ENCODE measurements around the gene NRG3. TPM values are rescaled to one million over a fixed set of nuclear protein-coding genes. Genes with fewer than 3 reads are reported as not detected.
A peak's percentile ranks its signal among the peaks of the same experiment; 100 is the strongest.

The NRG3 gene
- total RNA-seq, 1 donor from 2014 or later = 32.2 TPM

GRCh38 chr10:81917666-81918065 lies 42.7 kb downstream of the NRG3 start:
- no peak for TF ChIP-seq CTCF (IDR thresholded peaks at IDR 0.05; ENCODE audit: unreplicated experiment)
- DNase-seq (ENCODE audit: low spot score, unreplicated experiment) = no peak
- Mint-ChIP-seq H3K27ac (no peak overlapping the region), H3K4me3 (ENCODE audit: low read depth) (no peak overlapping the region), H3K9me3 (ENCODE audit: low read depth) (no peaks in the 10 kb centered on the region), H3K36me3 (ENCODE audit: insufficient read depth) (no peaks in the 10 kb centered on the region), H3K4me1 (ENCODE audit: low read depth) (peaks cover 2% of the 10 kb centered on the region), H3K27me3 (no peaks in the 10 kb centered on the region)

- Mint-ChIP-seq H3K4me1 (ENCODE audit: low read depth) (peaks cover 2% of the 10 kb centered on the region), H3K27me3 (no peaks in the 10 kb centered on the region), H3K4me3 (ENCODE audit: low read depth) (no peak overlapping the region), H3K9me3 (ENCODE audit: low read depth) (no peaks in the 10 kb centered on the region), H3K27ac (no peak overlapping the region), H3K36me3 (ENCODE audit: insufficient read depth) (peaks cover 2% of the 10 kb centered on the region)
- no peak for TF ChIP-seq CTCF (IDR thresholded peaks at IDR 0.05; ENCODE audit: unreplicated experiment)
- no peak for DNase-seq (ENCODE audit: low spot score, unreplicated experiment)
These were observed 43.8 kb downstream of the NRG3 start for GRCh38 chr10:81918766-81919165.

GRCh38 chr10:81920213-81920829 lies 45.3 kb downstream of the NRG3 start:
- H3K4me3 Mint-ChIP-seq (ENCODE audit: low read depth) = no peak overlapping the region
- no peaks in the 10 kb centered on the region for H3K9me3 Mint-ChIP-seq (ENCODE audit: low read depth)
- H3K4me1 Mint-ChIP-seq (ENCODE audit: low read depth) = peaks cover 4% of the 10 kb centered on the region
- H3K27me3 Mint-ChIP-seq = no peaks in the 10 kb centered on the region
- no peak overlapping the region for H3K27ac Mint-ChIP-seq
- no peak for DNase-seq (ENCODE audit: low spot score, unreplicated experiment)
- H3K36me3 Mint-ChIP-seq (ENCODE audit: insufficient read depth) = peaks cover 2% of the 10 kb centered on the region
- TF ChIP-seq CTCF (IDR thresholded peaks at IDR 0.05; ENCODE audit: unreplicated experiment) = peak; percentile 65

GRCh38 chr10:81928119-81928518 lies 53.1 kb downstream of the NRG3 start:
- Mint-ChIP-seq H3K9me3 (ENCODE audit: low read depth) (no peaks in the 10 kb centered on the region), H3K4me3 (ENCODE audit: low read depth) (no peak overlapping the region), H3K4me1 (ENCODE audit: low read depth) (peaks cover 2% of the 10 kb centered on the region), H3K27ac (no peak overlapping the region), H3K36me3 (ENCODE audit: insufficient read depth) (peaks cover 2% of the 10 kb centered on the region), H3K27me3 (no peaks in the 10 kb centered on the region)
- TF ChIP-seq CTCF (IDR thresholded peaks at IDR 0.05; ENCODE audit: unreplicated experiment) = no peak
- no peak for DNase-seq (ENCODE audit: low spot score, unreplicated experiment)

GRCh38 chr10:81943583-81943982 lies 68.6 kb downstream of the NRG3 start:
- Mint-ChIP-seq H3K27me3 (no peaks in the 10 kb centered on the region), H3K27ac (no peak overlapping the region), H3K36me3 (ENCODE audit: insufficient read depth) (peaks cover 1% of the 10 kb centered on the region), H3K9me3 (ENCODE audit: low read depth) (peaks cover 3% of the 10 kb centered on the region), H3K4me1 (ENCODE audit: low read depth) (peaks cover 11% of the 10 kb centered on the region), H3K4me3 (ENCODE audit: low read depth) (no peak overlapping the region)
- no peak for TF ChIP-seq CTCF (IDR thresholded peaks at IDR 0.05; ENCODE audit: unreplicated experiment)
- no peak for DNase-seq (ENCODE audit: low spot score, unreplicated experiment)
